Kidney tubule cell (primary cell): ENCODE data around the gene S100A12.
A peak's percentile ranks its signal among the peaks of the same experiment; 100 is the strongest.
"Not testable (repeated sequence)": the region's sequence is repeated elsewhere in the genome, so short reads cannot be mapped to it uniquely, and the experiment has no call there.

Source experiments
- DNase-seq: peaks from one replicate; pipeline ENCODE4 v3.0.0-alpha.2; 2018; ENCODE audit warnings: low spot score

The S100A12 gene

DNA sequence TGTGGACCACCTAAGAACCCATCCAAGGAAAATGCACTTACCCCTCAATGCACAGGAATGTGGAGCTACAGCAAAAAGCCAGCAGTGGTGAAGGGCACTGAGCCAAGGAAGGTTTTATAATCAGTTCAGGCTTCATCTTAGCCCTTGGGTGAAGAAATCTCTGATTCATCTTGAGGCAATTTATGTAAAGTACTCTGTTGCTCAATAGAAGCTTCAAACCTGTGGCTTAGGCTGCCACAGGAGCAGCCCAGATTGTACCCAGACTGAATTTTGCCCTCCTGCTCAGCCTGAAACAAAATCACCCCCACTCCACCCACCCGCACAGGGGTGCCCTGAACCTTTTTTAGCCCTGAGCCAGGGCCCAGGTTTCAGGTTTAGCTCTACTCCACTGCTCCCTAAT lies at the start of gene S100A12:
S100A12 (minus strand) TSS at position 111 of the 400 bp plus-strand sequence. CDS start 1,029 bp downstream, outside the sequence.
- DNase-seq, result peak; percentile 88

DNA sequence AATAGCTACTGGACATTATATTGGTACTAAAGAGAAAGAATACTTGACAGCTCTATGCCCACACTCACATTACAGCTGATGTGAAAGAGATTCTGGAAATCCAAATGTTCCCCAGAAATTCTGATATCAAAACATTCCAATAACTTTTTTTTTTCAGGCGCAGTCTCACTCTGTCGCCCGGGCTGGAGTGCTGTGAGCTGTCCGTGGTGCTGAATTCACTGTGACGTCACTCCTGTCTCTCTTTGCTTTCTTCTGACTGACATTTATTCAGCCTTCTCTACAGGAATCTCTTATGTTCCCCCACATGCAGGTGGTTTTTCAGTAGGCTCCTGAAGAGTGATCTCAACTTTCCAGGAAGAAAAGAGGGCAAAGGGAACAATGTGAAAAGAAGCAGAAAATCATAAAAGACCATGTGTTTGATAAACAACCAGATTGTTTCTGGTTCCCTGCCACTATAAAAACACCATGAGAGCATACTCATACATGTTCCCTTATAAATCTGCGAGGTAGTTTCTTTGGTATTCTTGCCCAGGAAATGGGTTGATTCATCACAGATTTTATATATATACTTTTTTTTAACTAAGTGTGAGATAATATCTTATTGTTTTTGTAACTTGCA lies 47.1 kb upstream of the S100A12 start:
- DNase-seq, result peak; percentile 56

DNA sequence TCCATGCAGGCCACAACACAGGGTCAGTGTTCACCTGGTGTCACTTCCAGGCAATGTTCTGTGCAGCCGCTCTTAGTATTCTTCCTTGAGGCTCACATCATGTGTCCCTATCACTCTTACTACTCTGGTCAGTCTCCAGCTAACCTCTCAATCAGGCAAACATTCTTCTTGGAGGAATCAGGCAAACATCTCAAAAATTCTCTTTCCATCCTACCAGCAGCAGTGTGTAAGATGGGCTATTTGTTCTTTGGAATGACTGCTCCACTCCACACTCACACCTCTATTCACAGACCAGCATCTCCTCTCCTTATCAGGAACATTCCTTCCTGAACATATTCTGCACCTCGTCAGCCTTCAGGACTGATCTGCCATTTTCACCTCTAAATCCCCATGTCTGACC lies 44.9 kb upstream of the S100A12 start:
- DNase-seq, result no peak

DNA sequence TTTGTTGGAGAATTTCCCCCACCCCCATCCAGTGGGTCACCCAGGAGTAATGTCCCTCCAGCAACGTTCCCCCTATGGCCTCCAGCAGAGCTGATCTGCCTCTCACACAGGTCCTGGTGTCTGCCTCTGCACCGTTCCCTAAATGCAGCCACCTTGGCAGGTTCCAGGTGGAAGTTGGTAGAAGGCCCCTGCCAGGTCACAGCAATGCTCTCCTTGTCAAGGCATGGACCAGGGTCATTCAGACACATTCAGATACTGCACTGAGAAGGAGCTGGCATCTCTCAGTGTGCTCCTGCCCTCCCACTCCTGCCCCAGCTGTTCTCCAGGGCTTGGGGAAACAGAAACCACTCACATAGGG lies 44.0 kb upstream of the S100A12 start:
- DNase-seq, result not testable (repeated sequence)

- DNase-seq, result not testable (repeated sequence)
Observed at GRCh38 chr1:153418758-153419435, 43.5 kb upstream of the S100A12 start.

DNA sequence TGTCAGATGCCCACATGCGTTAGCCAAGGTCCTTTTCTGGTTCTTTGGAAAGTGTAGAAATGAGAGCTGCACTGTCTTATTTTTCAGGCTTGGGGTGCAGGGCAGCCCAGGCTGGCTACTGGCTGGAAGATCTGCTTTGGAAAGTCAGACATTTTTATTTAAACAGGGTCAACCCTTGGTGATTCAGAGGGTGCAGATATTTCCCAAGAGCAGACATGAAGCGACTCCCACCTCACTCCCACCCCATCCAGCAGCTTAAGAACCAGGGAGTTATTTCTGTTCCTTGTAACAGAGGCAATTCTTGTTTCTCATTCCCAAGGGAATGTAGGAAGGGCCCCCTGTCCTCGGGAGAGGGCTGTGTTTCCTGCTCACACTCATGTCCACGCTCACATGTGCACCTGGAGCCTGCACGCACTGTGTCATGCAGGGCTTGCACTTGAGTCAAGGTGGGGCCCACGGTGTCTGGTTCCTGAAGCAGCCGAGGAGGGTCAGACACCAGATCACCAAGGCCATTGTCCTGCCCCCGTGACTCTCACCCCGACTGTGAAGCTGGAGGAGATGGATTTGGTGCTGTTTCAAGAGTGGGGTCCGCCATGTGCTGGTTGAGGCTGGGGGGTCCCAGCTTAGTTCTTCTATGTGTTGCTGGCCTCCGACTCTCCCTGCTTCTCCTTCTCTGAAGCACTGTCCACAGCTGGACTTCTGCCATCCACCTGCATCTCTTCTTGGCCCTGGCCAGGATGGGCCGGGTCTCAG lies 41.9 kb upstream of the S100A12 start:
- DNase-seq, result no peak

DNA sequence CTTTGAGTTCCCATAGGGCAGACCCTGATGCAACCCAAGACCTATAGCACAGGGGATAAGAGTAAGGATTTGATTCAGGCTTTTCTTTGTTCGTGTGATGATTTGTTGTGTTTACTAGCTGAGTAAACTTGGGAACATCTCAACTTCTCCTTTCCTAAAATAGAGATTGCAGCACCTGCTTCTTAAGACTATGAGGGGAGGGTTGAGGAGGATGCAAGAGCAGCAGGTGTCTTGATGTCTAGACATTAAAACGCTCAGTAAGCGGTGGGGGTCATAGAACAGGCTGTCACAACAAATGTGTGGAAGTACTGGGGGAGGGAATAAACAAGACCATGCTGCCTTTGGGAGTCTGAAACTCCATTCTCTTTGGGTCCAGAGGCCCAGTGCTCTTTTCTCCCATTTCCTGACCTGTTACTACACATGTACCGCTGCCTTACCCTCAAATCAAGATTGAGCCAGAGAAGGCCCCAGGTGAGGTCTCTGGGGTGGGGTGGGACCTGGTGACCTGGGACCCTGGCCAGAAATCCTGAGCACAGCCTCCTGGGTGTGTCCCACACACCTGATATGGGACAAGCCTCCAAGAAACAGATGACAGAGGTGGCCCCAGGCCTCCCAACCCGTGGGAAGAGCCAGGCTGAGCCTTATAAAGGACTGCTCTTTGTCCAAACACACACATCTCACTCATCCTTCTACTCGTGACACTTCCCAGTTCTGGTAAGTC lies 40.6 kb upstream of the S100A12 start, which contains the start of gene S100A7A:
S100A7A (plus strand) TSS at position 671 of the 721 bp plus-strand sequence. CDS start 1,563 bp downstream, outside the sequence.
- DNase-seq, result no peak

- not testable (repeated sequence) for DNase-seq
Observed at GRCh38 chr1:153413961-153414360, 38.5 kb upstream of the S100A12 start.

- DNase-seq, result not testable (repeated sequence)
Observed at GRCh38 chr1:153407274-153407673, 31.9 kb upstream of the S100A12 start.

DNA sequence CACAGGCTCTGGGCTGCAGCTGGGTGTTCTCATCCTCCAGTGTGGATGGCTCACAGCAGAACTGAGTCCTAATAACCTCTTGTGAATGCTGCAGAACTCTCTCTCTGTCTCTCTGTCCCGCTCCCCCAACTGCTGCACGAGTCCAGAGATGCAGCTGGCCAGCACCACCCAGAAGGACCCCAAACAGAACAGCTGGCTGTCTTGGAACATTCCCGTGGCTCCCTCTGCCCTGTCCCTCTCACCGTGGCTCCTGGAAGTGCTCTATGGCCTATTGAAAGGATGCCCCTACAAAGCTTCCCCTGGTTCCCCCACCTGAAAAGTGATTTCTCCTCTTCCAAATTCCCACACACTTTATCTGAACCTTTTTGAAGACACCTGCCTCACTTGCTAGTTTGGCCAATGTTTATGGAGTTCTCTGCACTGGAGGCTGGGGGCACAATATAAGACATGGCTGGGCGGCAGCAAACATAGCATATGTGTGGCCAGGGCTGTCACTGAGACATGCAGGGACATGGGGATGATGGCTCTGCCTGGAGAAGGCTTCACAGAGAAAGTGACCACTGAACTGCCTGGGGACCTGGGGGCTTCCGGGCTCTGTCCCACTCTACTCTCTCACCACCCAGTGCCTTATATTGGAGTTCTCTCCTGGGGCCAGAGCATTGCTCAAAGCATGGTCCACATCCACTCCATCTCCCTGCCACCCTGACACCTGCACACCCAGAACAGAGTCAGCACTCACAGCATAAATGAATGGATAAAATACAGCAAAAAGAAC lies 30.6 kb upstream of the S100A12 start:
- DNase-seq, result not testable (repeated sequence)

- peak; percentile 32 for DNase-seq
Observed at GRCh38 chr1:153404768-153405167, 29.3 kb upstream of the S100A12 start.

DNA sequence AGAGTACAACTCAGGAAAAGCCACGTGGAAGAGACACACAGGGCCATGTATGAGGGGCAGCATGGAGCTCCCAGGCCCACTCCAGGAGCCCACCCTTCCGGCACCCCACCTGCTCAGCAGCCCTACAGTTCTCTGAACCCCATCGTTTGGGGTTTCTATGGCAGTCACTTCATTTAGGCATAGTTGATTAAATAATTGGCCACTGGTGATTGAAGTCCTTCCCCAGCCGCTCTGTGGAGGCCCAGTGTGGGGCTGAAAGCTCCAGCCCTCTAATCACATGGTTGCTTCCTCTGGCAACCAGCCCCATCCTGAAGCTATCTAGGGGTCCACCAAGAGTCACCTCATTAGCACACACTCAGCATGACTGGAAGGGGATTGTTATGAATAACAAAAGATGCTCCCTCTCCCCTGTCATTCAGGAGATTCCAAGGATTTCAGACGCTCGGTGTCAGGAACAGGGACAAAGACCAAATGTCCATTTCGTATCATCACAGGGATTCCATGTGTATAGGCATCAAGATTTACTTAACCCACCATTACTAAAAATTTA lies 28.7 kb upstream of the S100A12 start:
- no peak for DNase-seq

- DNase-seq, result no peak
Observed at GRCh38 chr1:153403421-153404085, 28.1 kb upstream of the S100A12 start.

DNA sequence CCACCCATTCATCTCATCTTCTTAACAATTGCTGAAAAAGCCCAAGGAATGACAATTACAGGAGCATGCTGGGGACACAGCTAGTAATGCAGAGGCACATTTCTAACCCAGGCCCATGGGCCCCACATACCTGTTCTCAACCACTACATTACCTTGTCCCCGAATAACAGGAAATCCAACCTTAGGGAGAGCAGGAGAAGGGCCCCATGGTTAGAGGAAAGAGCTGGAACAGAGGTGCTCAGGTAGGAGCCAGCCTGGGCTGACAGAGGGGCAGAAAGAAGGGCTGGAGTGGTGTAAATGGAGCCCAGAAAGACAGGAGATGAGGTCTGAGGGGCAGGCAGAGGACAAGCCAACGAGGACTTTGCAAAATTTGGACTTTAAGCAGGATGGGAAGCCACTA lies 26.8 kb upstream of the S100A12 start:
- DNase-seq, result no peak

DNA sequence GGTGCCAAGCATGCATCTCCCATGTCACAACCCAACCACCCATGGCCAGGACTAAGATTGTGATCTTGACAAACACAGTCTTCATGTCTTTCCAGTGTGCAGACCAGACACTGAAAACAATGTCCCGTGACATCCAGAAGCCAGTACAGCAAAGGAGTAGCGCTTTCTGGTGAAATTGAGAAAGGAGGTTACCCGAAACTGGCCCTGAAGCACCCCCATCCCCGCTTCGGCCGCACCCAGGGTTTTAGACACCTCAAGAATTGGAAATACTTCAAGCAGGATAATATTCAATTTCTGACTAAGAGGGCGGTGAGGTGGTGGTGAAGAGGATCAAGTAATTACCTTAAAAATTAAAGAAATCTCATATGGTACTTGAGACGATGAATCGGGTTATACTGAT lies 26.0 kb upstream of the S100A12 start:
- no peak for DNase-seq

- DNase-seq, result no peak
Observed at GRCh38 chr1:153400244-153400643, 24.8 kb upstream of the S100A12 start.

GRCh38 chr1:153399401-153400055 lies 24.1 kb upstream of the S100A12 start:
- no peak for DNase-seq

GRCh38 chr1:153397924-153398651 lies 22.7 kb upstream of the S100A12 start:
- no peak for DNase-seq
